Astrocyte (in vitro differentiated cells and primary cell): ENCODE results near the gene IGF2R.

ENCODE experiments used
- EZH2 ChIP-seq: IDR thresholded peaks from 2 replicates; pipeline ENCODE4 v1.6.1; 2012; ENCODE audit warnings: mild to moderate bottlenecking, low read length, inconsistent platforms; ENCODE audit not compliant: insufficient read depth
- TF ChIP-seq, protein P1 (sequence below): IDR thresholded peaks from 2 replicates; pipeline ENCODE4 v1.5.1; 2011; ENCODE audit warnings: low read depth, mild to moderate bottlenecking, inconsistent platforms, low read length, moderate library complexity; ENCODE audit not compliant: insufficient read depth

DNA sequence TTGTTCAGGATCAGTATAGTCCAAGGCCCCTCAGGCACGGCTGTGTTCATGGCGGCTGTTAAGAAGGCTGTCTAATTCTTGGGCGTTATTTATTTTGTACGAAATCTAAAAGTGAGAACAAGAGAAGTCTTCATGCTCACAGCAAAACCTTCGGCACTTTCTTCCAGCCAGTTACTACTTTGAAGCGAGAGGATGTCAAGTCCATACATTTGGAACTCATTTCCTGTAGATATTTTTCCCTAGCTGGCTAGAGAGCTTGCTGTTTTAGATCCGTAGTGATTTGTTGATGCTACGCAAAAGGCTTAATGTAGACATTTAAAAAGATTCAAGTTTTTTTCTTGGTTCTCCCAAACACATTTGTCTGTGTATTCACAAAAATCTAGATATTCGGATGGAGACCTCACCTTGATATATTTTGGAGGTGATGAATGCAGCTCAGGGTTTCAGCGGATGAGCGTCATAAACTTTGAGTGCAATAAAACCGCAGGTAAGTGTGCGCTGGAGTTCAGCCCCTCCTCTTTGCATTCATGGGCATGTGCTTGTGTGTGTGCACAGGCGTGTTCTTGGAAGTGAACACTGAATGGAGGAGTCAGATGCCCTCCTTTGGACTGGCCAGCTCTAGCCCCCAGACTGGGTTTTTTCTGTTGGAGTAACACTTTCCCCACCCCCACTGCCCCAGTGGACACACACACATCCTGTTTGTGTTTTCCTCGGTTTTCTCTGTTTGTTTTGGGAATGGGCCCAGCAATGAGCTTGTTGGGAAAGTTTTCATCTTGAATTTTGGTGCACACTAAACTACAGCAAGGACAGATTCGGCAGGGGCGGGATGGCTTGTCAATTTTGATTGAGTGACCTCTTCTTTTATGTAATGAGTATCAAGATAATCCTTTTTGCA is 65.4 kb downstream of the IGF2R start:
- TF ChIP-seq, protein P1, sequence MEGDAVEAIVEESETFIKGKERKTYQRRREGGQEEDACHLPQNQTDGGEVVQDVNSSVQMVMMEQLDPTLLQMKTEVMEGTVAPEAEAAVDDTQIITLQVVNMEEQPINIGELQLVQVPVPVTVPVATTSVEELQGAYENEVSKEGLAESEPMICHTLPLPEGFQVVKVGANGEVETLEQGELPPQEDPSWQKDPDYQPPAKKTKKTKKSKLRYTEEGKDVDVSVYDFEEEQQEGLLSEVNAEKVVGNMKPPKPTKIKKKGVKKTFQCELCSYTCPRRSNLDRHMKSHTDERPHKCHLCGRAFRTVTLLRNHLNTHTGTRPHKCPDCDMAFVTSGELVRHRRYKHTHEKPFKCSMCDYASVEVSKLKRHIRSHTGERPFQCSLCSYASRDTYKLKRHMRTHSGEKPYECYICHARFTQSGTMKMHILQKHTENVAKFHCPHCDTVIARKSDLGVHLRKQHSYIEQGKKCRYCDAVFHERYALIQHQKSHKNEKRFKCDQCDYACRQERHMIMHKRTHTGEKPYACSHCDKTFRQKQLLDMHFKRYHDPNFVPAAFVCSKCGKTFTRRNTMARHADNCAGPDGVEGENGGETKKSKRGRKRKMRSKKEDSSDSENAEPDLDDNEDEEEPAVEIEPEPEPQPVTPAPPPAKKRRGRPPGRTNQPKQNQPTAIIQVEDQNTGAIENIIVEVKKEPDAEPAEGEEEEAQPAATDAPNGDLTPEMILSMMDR = no peak
- no peak for TF ChIP-seq EZH2
